HUDEP-2 (cell line): ENCODE measurements around the gene SLC39A9.
"Not testable (repeated sequence)": the region's sequence is repeated elsewhere in the genome, so short reads cannot be mapped to it uniquely, and the experiment has no call there.

ENCODE experiments used
- DNase-seq, 76 experiments: peaks; one replicate each; lab custom pipeline; 2025; ENCODE audit not compliant: unreplicated experiment in 76 of 76; lab: John Stamatoyannopoulos, UW

The SLC39A9 gene

DNA sequence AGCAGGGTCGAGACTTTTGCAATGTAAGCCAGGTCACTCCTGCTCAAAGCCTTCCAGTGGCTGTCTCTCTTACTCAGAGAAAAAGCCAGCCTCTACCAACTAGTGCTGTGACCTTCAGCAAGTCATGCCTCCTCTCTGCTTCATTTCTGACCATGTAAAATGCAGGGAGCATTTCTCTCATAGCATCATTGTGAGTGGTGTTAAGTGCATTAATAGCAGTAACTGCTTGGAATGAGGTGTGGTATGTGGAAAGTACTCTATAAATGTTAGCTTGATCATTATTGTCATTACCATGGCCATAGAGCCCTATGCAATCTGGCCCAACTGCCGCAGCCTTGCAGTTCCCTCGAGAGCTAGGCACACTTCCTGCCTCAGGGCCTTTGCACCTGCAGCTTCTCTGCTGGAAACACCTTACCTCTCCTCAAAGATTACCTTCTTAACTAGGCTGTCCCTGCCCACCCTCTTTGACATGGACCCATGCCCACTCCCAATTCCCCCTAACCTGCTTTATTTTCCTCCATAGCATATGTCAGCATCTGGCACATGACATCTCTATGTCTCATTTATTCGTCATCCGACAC lies 96.9 kb downstream of the SLC39A9 start:
- DNase-seq: no peak

DNA sequence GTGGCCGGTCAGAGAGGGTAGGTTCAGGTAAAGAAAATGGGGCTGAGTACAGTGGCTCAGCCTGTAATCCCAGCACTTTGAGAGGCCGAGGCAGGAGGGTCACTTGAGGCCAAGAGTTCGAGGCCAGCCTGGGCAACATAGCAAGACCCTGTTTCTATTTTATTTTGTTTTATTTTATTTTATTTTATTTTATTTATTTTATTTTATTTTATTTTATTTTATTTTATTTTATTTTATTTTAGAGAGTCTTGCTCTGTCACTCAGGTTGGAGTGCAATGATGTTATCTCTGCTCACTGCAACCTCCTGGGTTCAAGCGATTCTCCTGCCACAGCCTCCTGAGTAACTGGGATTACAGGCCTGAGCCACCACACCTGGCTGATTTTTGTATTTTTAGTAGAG lies 99.4 kb downstream of the SLC39A9 start:
- not testable (repeated sequence) for DNase-seq

DNA sequence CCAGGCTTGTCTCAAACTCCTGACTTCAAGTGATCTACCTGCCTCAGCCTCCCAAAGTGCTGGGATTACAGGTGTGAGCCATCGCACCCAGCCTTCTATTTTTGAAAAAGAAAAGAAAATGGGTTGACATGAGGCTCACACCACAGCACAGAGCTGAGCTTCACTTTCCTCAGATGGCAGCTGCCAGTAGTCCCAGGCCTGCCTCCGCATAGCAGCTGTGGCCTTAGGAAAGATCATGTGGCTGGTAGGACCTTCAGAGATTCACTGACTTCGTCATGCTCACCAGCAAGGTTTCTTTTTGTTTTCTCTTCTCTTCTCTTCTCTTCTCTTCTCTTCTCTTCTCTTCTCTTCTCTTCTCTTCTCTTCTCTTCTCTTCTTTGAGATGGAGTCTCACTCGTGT lies 99.8 kb downstream of the SLC39A9 start:
- not testable (repeated sequence) for DNase-seq

DNA sequence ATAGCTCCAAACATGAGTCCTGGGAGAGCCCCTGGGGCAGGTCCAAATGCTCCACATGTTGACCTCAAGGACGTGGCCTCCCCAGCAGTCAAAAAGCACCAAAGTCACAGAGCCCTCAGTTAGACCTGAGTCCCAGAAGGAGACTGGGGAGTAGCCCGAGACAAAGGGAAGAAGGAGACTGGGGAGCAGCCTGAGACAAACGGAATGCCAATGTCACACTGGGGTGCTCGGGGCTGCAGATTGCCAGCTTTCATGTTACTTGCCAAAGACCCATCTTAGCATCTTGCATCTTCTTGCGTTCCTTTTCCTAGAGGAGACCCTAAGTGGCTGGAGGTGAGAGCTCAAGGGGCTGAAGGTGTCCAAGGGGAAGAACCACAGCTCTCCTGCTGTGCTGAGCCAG lies 100.9 kb downstream of the SLC39A9 start:
- DNase-seq: no peak

DNA sequence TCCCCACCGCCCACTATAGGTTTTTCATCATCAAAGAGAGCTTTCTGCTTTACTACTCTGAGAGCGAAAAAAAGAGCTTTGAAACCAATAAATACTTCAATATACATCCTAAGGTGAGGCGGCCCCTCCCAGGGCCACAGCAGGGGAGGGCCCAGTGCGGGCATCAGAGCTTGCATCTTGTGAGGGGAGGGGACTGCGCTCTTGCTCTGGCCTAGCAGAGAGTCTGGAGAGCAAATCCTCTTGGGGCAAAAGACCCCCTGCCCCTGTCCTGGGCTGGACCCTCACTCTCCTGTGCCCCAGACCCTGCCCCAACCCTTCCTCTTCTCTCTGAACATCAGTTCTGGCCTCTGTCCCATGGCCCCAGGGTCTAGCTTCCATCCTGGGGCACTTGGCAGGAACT lies 101.6 kb downstream of the SLC39A9 start:
- no peak for DNase-seq

DNA sequence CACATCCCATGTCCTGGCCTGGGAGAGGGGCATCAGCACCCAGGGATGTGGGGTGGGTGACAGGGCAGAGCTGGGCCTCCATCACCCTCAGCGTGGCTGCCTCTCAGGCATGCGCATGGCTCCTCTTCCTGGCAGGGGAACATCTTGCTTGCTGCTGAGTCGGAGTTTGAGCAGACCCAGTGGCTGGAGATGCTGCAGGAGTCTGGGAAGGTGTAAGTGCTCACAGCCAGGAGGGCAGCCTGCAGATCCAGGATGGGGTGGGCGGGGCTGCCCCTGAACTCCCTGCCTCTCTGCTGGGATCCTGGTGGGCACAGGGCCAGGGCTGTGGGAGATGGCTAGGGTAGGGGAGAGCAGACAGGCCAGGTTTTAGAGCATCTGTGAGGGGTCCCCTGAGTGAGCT lies 102.2 kb downstream of the SLC39A9 start:
- DNase-seq: no peak

DNA sequence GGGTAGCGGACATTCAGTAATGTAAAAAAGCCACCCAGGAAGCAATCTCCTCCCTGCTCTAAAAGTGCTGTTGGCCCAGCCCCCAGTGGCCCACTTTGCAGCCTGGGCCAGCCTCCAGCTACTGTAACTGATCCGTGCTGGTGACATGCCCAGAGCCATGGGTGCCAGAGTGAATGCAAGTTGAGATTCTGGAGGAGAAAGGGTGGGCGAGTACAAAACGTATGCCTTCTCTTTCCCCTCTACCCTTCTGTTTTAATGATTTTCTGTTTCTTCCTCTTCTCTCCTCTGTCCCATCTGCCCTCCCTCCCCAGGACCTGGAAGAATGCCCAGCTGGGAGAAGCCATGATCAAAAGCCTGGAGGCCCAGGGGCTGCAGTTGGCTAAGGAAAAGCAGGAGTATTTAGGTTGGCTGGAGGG lies 102.9 kb downstream of the SLC39A9 start:
- no peak for DNase-seq

DNA sequence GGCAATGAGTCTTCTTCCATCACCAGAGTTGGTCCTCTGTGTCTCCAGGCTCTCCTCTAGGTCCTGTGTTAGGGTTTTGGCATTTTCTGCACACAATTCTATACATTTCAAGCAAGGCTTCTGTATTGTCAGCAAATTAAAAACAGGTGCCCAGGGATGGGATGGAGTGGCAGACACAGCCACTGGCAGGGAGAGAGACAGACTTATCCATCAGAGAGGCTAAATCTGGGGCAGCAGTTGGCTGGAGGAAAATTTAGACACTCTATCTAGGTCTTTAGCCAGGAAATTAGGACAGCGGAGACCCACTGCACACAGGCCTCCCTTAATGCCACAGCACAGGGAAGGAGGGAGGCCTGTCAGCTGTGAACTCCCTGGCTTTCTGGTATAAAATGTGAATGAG lies 106.3 kb downstream of the SLC39A9 start:
- DNase-seq: no peak

DNA sequence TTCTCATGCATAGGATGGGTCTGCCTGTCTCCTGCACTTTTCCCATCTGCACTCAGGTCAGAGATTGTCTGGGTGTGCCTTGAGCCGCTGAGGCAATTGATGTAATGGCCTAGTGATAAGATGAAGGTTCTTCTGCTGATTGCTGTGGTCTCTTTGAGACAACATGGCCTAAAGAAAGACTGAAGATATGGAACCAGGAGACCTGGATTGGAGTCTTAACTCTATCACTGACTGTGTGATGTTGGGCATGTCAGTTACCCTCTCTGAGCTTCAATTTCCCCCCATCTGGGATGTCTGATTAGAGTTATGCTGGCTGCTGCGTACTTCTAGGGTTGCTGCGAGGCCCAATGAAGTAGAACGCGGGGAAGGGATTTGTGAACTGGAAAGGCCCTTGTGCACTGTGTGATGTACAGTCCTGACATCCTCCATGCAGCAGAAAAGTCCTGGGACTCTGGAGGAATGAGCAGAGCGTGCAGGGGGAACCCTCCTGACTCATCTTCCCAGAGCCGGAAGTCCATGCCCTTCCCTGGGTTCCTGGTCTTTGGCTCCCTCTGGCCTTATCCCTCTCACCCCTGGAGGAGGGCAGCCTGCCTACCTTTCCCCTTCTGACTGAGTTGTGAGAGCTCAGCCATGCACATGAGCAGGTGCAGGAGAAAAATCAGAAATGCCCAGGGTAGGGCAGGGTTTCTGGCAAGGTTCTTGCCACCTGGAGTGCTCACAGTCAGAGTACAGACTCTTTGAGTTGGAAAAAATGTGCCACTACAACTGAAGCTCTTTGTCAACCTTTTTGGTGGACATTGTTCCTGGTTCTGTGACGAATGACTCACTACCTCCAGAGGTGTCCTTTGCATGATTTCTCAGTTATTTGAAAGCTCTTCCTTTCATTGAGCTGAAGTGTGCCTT lies 107.1 kb downstream of the SLC39A9 start:
- DNase-seq: no peak

DNA sequence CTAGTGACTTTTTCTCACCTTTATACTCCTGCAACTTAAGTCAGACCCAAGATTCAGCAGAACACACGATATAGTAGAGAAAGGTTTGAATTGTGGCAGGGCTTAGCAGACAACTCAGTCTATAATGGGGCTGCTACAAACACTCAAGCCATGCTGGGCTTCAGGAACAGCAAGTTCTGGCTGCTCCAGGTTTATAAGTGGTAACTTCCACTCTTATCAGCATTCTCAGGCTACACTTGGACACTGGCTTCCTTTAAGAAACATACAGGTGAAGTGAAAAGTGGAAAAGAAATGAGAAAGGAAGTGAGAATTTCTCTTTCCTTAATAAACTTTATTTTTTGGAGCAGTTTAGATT lies 107.7 kb downstream of the SLC39A9 start:
- no peak for DNase-seq
